NCI-H1105 treated with DMSO at 0.1 percent for 48 hours (cell line): ENCODE measurements around the gene ARL8B.
"Not testable (repeated sequence)": the region's sequence is repeated elsewhere in the genome, so short reads cannot be mapped to it uniquely, and the experiment has no call there.

Experiments
- DNase-seq: peaks from one replicate; lab custom pipeline; 2025; lab: John Stamatoyannopoulos, UW

Gene ARL8B

DNA sequence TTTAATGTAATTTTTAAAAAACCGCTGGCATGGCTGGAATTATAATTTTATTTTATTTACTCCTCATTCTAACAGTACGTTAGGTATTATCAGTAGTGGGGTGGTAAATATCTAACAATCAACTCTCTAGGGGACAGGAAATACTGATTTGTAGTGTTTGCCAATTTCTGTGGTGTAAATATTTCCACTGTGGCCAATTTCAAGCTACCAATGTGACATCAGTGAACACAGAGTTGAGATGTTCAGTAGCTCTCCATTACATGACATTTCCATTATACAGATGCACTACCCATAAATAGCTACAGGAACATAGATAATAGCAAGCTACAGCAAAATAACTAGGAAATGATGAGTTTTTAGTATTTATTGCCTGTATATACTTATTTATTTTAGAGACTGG is 10.0 kb upstream of the ARL8B start:
- no peak for DNase-seq

- DNase-seq, result not testable (repeated sequence)
These were observed 8.4 kb upstream of the ARL8B start for GRCh38 chr3:5113726-5114125.

DNA sequence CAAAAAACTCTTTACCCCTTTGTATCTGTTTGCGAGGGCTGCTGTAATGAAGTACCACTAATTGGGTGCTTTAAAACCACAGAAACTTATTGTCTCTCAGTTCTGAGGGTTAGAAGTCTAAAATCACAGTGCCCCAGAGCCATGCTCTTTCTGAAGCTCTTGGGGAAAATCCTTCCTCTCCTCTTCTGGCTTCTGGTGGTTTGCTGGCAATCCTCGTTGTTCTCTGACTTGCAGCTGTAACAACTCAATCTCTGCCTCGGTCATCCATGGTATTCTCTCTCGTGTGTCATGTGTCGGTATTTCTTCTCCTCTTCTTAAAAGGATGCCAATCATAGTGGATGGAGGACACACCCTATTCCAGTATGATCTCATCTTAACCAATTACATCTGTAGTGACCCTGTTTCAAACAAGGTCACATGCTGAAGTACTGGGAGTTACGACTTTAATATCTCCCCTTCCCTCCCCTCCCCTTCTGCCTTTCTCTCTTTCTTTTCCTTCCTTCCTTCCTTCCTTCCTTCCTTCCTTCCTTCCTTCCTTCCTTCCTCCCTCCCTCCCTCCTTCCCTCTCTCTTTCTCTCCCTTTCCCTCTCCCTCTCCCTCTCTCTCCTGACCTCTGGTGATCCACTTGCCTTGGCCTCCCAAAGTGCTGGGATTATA is 6.5 kb upstream of the ARL8B start:
- no peak for DNase-seq

GRCh38 chr3:5116538-5116937 is 5.6 kb upstream of the ARL8B start:
- no peak for DNase-seq

GRCh38 chr3:5120446-5120845 is 1.6 kb upstream of the ARL8B start:
- no peak for DNase-seq

GRCh38 chr3:5122741-5123706 is 932 bp downstream of the ARL8B start:
- no peak for DNase-seq

DNA sequence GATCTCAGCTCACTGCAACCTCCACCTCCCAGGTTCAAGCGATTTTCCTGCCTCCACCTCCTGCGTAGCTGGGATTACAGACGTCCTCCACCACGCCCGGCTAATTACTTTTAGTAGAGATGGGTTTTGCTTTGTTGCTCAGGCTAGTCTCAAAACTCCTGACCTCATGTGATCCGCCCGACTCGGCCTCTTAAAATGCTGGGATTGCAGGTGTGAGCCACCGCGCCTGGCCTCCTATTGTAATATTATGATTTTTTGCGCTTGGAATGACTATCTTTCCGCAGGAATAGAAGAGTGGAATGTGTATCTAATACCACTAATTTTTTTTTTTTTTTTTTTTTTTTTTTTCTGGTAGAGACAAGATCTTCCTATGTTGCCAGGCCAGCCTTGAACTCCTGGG is 1.8 kb downstream of the ARL8B start:
- no peak for DNase-seq

- DNase-seq, result no peak
These were observed 4.5 kb downstream of the ARL8B start for GRCh38 chr3:5126586-5126985.

DNA sequence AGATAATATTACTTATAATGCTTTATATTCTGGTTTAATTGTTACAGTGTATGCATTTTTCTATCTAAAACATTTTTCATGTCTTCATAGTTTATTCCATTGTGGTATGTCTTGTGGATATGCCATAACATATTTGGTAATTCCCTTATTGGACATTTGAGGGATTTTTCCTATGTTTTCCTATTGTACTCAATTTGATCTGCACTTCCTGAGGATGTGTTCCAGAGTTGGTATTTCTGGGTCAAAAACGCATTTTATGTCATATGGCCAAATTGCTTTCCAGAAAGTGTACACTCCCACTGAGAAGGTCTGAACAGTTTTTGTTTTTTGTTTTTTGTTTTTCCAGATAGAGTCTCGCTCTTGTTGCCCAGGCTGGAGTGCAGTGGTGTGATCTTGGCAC is 6.8 kb downstream of the ARL8B start:
- DNase-seq, result no peak

- DNase-seq, result no peak
These were observed 11.3 kb downstream of the ARL8B start for GRCh38 chr3:5133239-5134018.

GRCh38 chr3:5134019-5134391 is 11.9 kb downstream of the ARL8B start:
- no peak for DNase-seq

- DNase-seq, result no peak
These were observed 12.4 kb downstream of the ARL8B start for GRCh38 chr3:5134499-5134898.

GRCh38 chr3:5136211-5136918 is 14.3 kb downstream of the ARL8B start:
- no peak for DNase-seq

GRCh38 chr3:5136919-5137429 is 14.9 kb downstream of the ARL8B start:
- no peak for DNase-seq

GRCh38 chr3:5138214-5138981 is 16.3 kb downstream of the ARL8B start:
- DNase-seq, result no peak

GRCh38 chr3:5140230-5140621 is 18.1 kb downstream of the ARL8B start:
- DNase-seq, result no peak

DNA sequence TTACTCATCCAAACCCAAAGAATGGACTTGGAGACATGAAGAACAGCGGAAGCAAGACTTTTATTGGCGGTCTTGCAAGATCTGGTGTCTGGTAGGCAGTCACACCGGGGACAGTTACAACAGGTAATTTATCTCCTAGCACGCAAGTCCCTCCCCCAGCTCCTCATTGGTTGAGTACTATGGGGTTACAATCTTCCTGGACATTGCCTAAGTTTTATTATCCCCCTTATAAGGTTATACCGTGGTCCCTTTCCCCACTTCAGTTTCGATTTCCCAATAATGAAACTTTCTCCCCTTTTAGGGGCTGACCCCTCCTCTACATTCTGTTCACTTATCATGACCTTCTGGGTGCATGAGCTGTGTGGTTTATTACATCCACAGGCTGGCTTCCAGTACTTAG is 18.7 kb downstream of the ARL8B start:
- no peak for DNase-seq

DNA sequence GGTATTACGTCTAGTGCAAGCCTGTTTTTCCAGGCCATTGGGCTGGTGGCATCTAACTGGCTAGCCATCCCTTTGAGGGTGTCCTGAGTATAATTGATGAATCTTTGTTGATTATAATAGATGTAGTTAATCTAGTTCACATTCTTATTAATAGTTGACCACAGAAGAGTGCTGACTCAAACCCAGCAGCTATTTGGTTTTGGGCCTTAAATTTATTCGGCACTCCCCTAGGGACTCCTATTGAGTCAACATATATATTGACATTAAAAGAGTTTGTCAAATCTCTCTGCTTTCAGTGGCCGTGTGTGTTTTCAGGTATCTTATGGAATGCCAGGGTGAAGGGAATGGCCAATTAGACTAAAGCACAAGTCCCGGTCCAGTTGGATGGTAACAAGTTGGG is 19.7 kb downstream of the ARL8B start:
- no peak for DNase-seq

DNA sequence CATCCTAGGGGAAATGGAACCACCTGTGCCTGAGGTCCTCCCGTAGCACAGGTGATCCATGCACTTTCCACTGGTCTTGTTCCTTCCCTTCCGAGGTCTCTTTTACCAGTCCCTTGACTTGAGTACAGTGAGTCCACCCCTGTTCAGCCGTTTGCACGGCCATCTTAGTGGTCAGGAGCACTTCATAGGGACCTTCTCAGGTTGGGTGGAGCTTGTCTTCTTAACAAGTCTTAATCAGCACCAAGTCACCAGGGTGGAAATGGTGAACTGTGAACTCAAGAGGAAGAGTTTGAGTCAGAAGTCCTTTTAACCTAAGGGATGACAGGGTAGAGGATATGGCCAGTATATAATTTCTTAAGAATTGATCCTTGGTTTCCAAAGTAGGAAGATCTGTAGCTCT is 21.4 kb downstream of the ARL8B start:
- no peak for DNase-seq

GRCh38 chr3:5144316-5144994 is 22.4 kb downstream of the ARL8B start:
- DNase-seq, result no peak
